ENCODE data around the gene ATP1A2.

DNA sequence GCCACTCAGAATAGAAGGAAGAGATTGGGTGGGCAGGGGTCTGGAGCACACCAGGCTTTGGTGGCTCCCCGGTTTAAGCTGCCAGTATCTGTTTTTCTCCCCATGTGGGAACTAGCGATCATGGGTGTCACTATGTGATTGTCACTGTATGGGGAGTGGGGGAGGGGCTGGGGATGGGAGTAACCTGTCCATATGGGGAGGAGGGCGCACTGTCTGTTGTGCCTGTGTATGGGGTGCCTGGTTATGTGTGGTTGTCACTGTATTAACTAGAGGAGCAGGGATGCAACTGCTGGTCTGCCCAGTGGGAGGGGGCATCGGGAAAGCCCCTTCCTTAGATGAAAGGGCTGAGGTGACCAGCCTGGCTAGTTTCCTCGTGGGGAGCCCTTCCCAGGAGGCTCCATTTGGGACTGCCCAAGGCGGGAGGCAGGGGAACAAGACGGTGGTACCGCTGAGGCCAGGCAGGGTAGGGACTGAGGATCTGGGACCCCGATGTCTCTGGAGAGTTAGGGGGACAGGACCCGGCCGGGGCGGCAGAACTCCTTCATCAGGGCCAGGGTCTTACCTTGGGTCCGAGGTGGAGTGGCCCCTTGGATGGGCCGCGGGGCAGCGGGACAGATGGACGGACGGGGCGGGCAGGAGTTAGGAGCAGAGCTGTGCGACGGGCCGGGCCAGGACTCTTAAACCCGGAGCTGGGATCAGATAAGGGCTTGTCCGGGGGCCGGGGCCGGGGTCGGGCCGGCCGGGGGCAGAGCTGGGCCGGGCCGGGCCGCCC, 45.9 kb upstream of the ATP1A2 start, which contains the start of gene KCNJ10:
- TF ChIP-seq, protein P1, sequence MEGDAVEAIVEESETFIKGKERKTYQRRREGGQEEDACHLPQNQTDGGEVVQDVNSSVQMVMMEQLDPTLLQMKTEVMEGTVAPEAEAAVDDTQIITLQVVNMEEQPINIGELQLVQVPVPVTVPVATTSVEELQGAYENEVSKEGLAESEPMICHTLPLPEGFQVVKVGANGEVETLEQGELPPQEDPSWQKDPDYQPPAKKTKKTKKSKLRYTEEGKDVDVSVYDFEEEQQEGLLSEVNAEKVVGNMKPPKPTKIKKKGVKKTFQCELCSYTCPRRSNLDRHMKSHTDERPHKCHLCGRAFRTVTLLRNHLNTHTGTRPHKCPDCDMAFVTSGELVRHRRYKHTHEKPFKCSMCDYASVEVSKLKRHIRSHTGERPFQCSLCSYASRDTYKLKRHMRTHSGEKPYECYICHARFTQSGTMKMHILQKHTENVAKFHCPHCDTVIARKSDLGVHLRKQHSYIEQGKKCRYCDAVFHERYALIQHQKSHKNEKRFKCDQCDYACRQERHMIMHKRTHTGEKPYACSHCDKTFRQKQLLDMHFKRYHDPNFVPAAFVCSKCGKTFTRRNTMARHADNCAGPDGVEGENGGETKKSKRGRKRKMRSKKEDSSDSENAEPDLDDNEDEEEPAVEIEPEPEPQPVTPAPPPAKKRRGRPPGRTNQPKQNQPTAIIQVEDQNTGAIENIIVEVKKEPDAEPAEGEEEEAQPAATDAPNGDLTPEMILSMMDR (IDR thresholded peaks at IDR 0.05; ENCODE audit: low read depth, low read length): no peak
- TF ChIP-seq EZH2phosphoT487 (IDR thresholded peaks at IDR 0.05; ENCODE audit: low read depth): no peak

Measured in OCI-LY3 (cell line).